BLaER1 (cell line): Measurements from ENCODE around the gene MTMR1.

Experiments used
- H3K27ac ChIP-seq: shearing (Covaris generic); formaldehyde crosslinking; 2 replicates; pipeline ENCODE4 v1.8.1; 2022
- H3K27me3 ChIP-seq: shearing (Covaris generic); formaldehyde crosslinking; 2 replicates; pipeline ENCODE4 v1.8.1; 2022
- H3K36me3 ChIP-seq: shearing (Covaris generic); formaldehyde crosslinking; 2 replicates; pipeline ENCODE4 v1.8.1; 2022
- H3K4me1 ChIP-seq: shearing (Covaris generic); formaldehyde crosslinking; 2 replicates; pipeline ENCODE4 v1.8.1; 2022
- H3K4me2 ChIP-seq: shearing (Covaris generic); formaldehyde crosslinking; 2 replicates; pipeline ENCODE4 v1.8.1; 2022
- H3K4me3 ChIP-seq: shearing (Covaris generic); formaldehyde crosslinking; 2 replicates; pipeline ENCODE4 v1.8.1; 2022
- H3K9ac ChIP-seq: shearing (Covaris generic); formaldehyde crosslinking; 2 replicates; pipeline ENCODE4 v1.8.1; 2022
- H3K9me3 ChIP-seq: shearing (Covaris generic); formaldehyde crosslinking; 2 replicates; pipeline ENCODE4 v1.8.1; 2022
- H4K20me1 ChIP-seq: shearing (Covaris generic); formaldehyde crosslinking; 2 replicates; pipeline ENCODE4 v1.8.1; 2022
- Cebpa-rat ChIP-seq: shearing (Covaris generic); IDR thresholded peaks from 2 replicates; pipeline ENCODE4 v1.8.1; 2022

MTMR1 gene

GRCh38 chrX:150715184-150715583 is 22.0 kb downstream of the MTMR1 start:
- no peak overlapping the region for H3K4me2 ChIP-seq

GRCh38 chrX:150719621-150720020 is 26.4 kb downstream of the MTMR1 start:
- no peak for TF ChIP-seq Cebpa-rat
- Histone ChIP-seq H3K9ac (no peak overlapping the region), H3K4me2 (no peak overlapping the region), H3K27me3 (no peaks in the 10 kb centered on the region), H3K4me3 (no peak overlapping the region), H3K27ac (no peak overlapping the region), H3K36me3 (no peaks in the 10 kb centered on the region), H4K20me1 (no peaks in the 10 kb centered on the region), H3K9me3 (peaks cover 5% of the 10 kb centered on the region; the same call in 1 of the 2 replicates), H3K4me1 (no peaks in the 10 kb centered on the region)

More at GRCh38 chrX:150715184-150715583, 22.0 kb downstream of the MTMR1 start:
- Histone ChIP-seq H3K9ac (no peak overlapping the region), H3K4me3 (no peak overlapping the region), H3K36me3 (no peaks in the 10 kb centered on the region), H3K27ac (no peak overlapping the region), H4K20me1 (peaks cover 4% of the 10 kb centered on the region; the same call in 1 of the 2 replicates), H3K4me1 (peaks cover 18% of the 10 kb centered on the region; the same call in 1 of the 2 replicates), H3K27me3 (no peaks in the 10 kb centered on the region), H3K9me3 (no peaks in the 10 kb centered on the region)
- TF ChIP-seq Cebpa-rat = no peak

- Histone ChIP-seq H3K4me1 (no peaks in the 10 kb centered on the region), H3K9me3 (no peaks in the 10 kb centered on the region), H3K4me3 (no peak overlapping the region), H3K27me3 (no peaks in the 10 kb centered on the region), H4K20me1 (no peaks in the 10 kb centered on the region), H3K27ac (no peak overlapping the region), H3K9ac (no peak overlapping the region), H3K36me3 (peaks cover 23% of the 10 kb centered on the region), H3K4me2 (no peak overlapping the region)
- no peak for TF ChIP-seq Cebpa-rat
These were observed 36.8 kb downstream of the MTMR1 start for GRCh38 chrX:150729956-150730355.

GRCh38 chrX:150730719-150731118 is 37.5 kb downstream of the MTMR1 start:
- H3K4me1 ChIP-seq = no peaks in the 10 kb centered on the region; the same call in 1 of the 2 replicates
- TF ChIP-seq Cebpa-rat = no peak
- H3K27ac ChIP-seq = no peak overlapping the region
- H3K4me2 ChIP-seq = no peak overlapping the region
- H3K27me3 ChIP-seq = no peaks in the 10 kb centered on the region
- H3K36me3 ChIP-seq = peaks cover 23% of the 10 kb centered on the region
- no peak overlapping the region for H3K4me3 ChIP-seq
- H3K9ac ChIP-seq = no peak overlapping the region
- no peaks in the 10 kb centered on the region for H3K9me3 ChIP-seq
- H4K20me1 ChIP-seq = no peaks in the 10 kb centered on the region

GRCh38 chrX:150731795-150732194 is 38.6 kb downstream of the MTMR1 start:
- Histone ChIP-seq H3K9me3 (no peaks in the 10 kb centered on the region), H3K27me3 (no peaks in the 10 kb centered on the region), H3K4me3 (no peak overlapping the region), H4K20me1 (no peaks in the 10 kb centered on the region), H3K36me3 (peaks cover 23% of the 10 kb centered on the region), H3K4me2 (no peak overlapping the region), H3K4me1 (peaks cover 11% of the 10 kb centered on the region), H3K27ac (no peak overlapping the region), H3K9ac (no peak overlapping the region)
- no peak for TF ChIP-seq Cebpa-rat

GRCh38 chrX:150736475-150736874 is 43.3 kb downstream of the MTMR1 start:
- Histone ChIP-seq H3K9me3 (no peaks in the 10 kb centered on the region), H3K27me3 (no peaks in the 10 kb centered on the region), H3K4me2 (peak overlapping the region; percentile 61), H3K36me3 (peaks cover 58% of the 10 kb centered on the region), H3K4me3 (no peak overlapping the region), H3K27ac (peak overlapping the region; percentile 64), H3K4me1 (peaks cover 12% of the 10 kb centered on the region), H4K20me1 (no peaks in the 10 kb centered on the region), H3K9ac (peak overlapping the region; percentile 53; the same call in 1 of the 2 replicates)
- no peak for TF ChIP-seq Cebpa-rat

GRCh38 chrX:150752124-150752523 is 58.9 kb downstream of the MTMR1 start:
- Histone ChIP-seq H3K27ac (no peak overlapping the region), H3K4me2 (no peak overlapping the region), H3K36me3 (peaks cover 28% of the 10 kb centered on the region), H3K4me3 (no peak overlapping the region), H3K4me1 (no peaks in the 10 kb centered on the region), H3K9me3 (no peaks in the 10 kb centered on the region), H3K9ac (no peak overlapping the region), H3K27me3 (no peaks in the 10 kb centered on the region), H4K20me1 (no peaks in the 10 kb centered on the region)
- TF ChIP-seq Cebpa-rat = no peak

GRCh38 chrX:150753357-150753756 is 60.2 kb downstream of the MTMR1 start:
- H4K20me1 ChIP-seq = no peaks in the 10 kb centered on the region
- no peaks in the 10 kb centered on the region for H3K4me1 ChIP-seq
- no peak overlapping the region for H3K27ac ChIP-seq
- no peaks in the 10 kb centered on the region for H3K27me3 ChIP-seq
- no peak overlapping the region for H3K4me2 ChIP-seq
- H3K9me3 ChIP-seq = no peaks in the 10 kb centered on the region
- no peak overlapping the region for H3K4me3 ChIP-seq
- TF ChIP-seq Cebpa-rat = no peak
- H3K36me3 ChIP-seq = peaks cover 29% of the 10 kb centered on the region
- no peak overlapping the region for H3K9ac ChIP-seq

GRCh38 chrX:150753968-150754367 is 60.8 kb downstream of the MTMR1 start:
- Histone ChIP-seq H4K20me1 (no peaks in the 10 kb centered on the region), H3K36me3 (peaks cover 29% of the 10 kb centered on the region), H3K27me3 (no peaks in the 10 kb centered on the region), H3K4me3 (no peak overlapping the region), H3K4me2 (no peak overlapping the region), H3K9ac (no peak overlapping the region), H3K27ac (no peak overlapping the region), H3K4me1 (no peaks in the 10 kb centered on the region), H3K9me3 (no peaks in the 10 kb centered on the region)
- TF ChIP-seq Cebpa-rat = no peak

GRCh38 chrX:150757371-150757770 is 64.2 kb downstream of the MTMR1 start:
- no peak overlapping the region for H3K4me3 ChIP-seq
- TF ChIP-seq Cebpa-rat = no peak
- no peaks in the 10 kb centered on the region for H3K9me3 ChIP-seq

More at GRCh38 chrX:150757371-150757770, 64.2 kb downstream of the MTMR1 start:
- Histone ChIP-seq H3K4me1 (no peaks in the 10 kb centered on the region), H3K27me3 (no peaks in the 10 kb centered on the region), H4K20me1 (no peaks in the 10 kb centered on the region), H3K27ac (no peak overlapping the region), H3K4me2 (no peak overlapping the region), H3K9ac (no peak overlapping the region), H3K36me3 (peaks cover 11% of the 10 kb centered on the region; the same call in 1 of the 2 replicates)
